Hematopoietic multipotent progenitor cell (in vitro differentiated cells): Measurements from ENCODE around the gene SMOC2. TPM values are rescaled to one million over a fixed set of nuclear protein-coding genes. Genes with fewer than 3 reads are reported as not detected.

Experiments
- DNase-seq, 3 donors: peaks; one replicate each; pipeline ENCODE4 v3.0.0-alpha.2; 2011 to 2015; ENCODE audit warnings: low read depth in 2 of 3, low spot score in 2 of 3
- total RNA-seq: library from RNA; depleted of rRNA; stranded (reverse); fragments of >200 nt; gene quantifications from one replicate; pipeline ENCODE4 v1.2.3, GENCODE V29; 2012

The SMOC2 gene
- total RNA-seq, 1 donor, result under 0.01 TPM

GRCh38 chr6:168473197-168473596 is 32.2 kb downstream of the SMOC2 start:
- DNase-seq, result no peak

- no peak for DNase-seq
Measured at GRCh38 chr6:168475188-168476013, 34.4 kb downstream of the SMOC2 start.

- no peak for DNase-seq
Measured at GRCh38 chr6:168479421-168479820, 38.4 kb downstream of the SMOC2 start.

GRCh38 chr6:168480481-168480880 is 39.5 kb downstream of the SMOC2 start:
- DNase-seq, result no peak

- no peak for DNase-seq
Measured at GRCh38 chr6:168485818-168486217, 44.8 kb downstream of the SMOC2 start.

- no peak for DNase-seq
Measured at GRCh38 chr6:168490757-168491156, 49.8 kb downstream of the SMOC2 start.

- no peak for DNase-seq
Measured at GRCh38 chr6:168493976-168494375, 53.0 kb downstream of the SMOC2 start.

- no peak for DNase-seq
Measured at GRCh38 chr6:168494726-168495125, 53.7 kb downstream of the SMOC2 start.

GRCh38 chr6:168495133-168495532 is 54.1 kb downstream of the SMOC2 start:
- DNase-seq, result no peak

GRCh38 chr6:168495636-168496035 is 54.7 kb downstream of the SMOC2 start:
- DNase-seq, result no peak

GRCh38 chr6:168496139-168496996 is 55.4 kb downstream of the SMOC2 start:
- DNase-seq, result no peak

GRCh38 chr6:168496997-168497331 is 56.0 kb downstream of the SMOC2 start:
- DNase-seq, result no peak

GRCh38 chr6:168497381-168497780 is 56.4 kb downstream of the SMOC2 start:
- DNase-seq, result no peak

GRCh38 chr6:168498161-168498843 is 57.3 kb downstream of the SMOC2 start:
- no peak for DNase-seq

GRCh38 chr6:168499045-168499650 is 58.2 kb downstream of the SMOC2 start:
- DNase-seq, result no peak

- no peak for DNase-seq
Measured at GRCh38 chr6:168500519-168500918, 59.5 kb downstream of the SMOC2 start.

GRCh38 chr6:168501561-168501960 is 60.6 kb downstream of the SMOC2 start:
- no peak for DNase-seq

GRCh38 chr6:168504366-168504765 is 63.4 kb downstream of the SMOC2 start:
- DNase-seq, result no peak

GRCh38 chr6:168506460-168506859 is 65.5 kb downstream of the SMOC2 start:
- no peak for DNase-seq

GRCh38 chr6:168507297-168507696 is 66.3 kb downstream of the SMOC2 start:
- DNase-seq, result no peak

- DNase-seq, result no peak
Measured at GRCh38 chr6:168507730-168508129, 66.7 kb downstream of the SMOC2 start.
